Ishikawa (cell line): ENCODE measurements around the gene PCBD2.

ENCODE experiments used
- YY1 ChIP-seq: IDR thresholded peaks from 2 replicates; pipeline ENCODE4 v1.6.1; 2012; ENCODE audit warnings: low read depth
- TF ChIP-seq, protein P1 (sequence below): IDR thresholded peaks from 2 replicates; pipeline ENCODE4 v1.6.1; 2012; ENCODE audit warnings: low read depth, mild to moderate bottlenecking

DNA sequence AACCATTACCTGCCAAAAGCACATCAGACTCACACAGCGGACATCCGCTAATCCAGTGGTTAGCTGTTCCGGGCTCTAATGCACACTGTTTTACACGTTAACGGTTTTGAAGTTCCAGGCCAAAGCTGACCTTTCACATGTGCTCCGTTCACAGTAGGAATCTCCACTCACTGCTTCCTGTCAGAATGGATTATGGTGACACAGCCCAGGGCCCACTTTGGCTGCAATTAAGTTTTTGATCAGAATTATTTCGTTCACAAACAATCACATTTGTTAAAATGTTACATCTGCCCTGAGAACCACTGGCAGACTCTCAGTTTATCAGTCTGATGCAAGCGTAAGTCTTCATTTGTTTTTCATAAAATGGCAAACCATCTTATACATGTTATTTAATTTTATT is 32.6 kb downstream of the PCBD2 start:
- no peak for TF ChIP-seq YY1
- TF ChIP-seq, protein P1, sequence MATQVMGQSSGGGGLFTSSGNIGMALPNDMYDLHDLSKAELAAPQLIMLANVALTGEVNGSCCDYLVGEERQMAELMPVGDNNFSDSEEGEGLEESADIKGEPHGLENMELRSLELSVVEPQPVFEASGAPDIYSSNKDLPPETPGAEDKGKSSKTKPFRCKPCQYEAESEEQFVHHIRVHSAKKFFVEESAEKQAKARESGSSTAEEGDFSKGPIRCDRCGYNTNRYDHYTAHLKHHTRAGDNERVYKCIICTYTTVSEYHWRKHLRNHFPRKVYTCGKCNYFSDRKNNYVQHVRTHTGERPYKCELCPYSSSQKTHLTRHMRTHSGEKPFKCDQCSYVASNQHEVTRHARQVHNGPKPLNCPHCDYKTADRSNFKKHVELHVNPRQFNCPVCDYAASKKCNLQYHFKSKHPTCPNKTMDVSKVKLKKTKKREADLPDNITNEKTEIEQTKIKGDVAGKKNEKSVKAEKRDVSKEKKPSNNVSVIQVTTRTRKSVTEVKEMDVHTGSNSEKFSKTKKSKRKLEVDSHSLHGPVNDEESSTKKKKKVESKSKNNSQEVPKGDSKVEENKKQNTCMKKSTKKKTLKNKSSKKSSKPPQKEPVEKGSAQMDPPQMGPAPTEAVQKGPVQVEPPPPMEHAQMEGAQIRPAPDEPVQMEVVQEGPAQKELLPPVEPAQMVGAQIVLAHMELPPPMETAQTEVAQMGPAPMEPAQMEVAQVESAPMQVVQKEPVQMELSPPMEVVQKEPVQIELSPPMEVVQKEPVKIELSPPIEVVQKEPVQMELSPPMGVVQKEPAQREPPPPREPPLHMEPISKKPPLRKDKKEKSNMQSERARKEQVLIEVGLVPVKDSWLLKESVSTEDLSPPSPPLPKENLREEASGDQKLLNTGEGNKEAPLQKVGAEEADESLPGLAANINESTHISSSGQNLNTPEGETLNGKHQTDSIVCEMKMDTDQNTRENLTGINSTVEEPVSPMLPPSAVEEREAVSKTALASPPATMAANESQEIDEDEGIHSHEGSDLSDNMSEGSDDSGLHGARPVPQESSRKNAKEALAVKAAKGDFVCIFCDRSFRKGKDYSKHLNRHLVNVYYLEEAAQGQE = no peak
